Kidney (tissue), 14 donors: ENCODE measurements around the gene PHF11. TPM values are rescaled to one million over a fixed set of nuclear protein-coding genes. Genes with fewer than 3 reads are reported as not detected.
A peak's percentile ranks its signal among the peaks of the same experiment; 100 is the strongest.

Experiments used
- DNase-seq, 5 donors: peaks; one replicate each; pipeline ENCODE4 v3.0.0-alpha.2; 2013 to 2020
- FAIRE-seq: peaks from 2 replicates; lab custom pipeline; 2012; peaks lifted over from hg19 to GRCh38; lab: Jason Lieb, UNC
- H3K27ac ChIP-seq, 2 donors: one replicate each; pipeline ENCODE4 v1.7.0; 2013; ENCODE audit warnings: low read depth in 2 of 2, low read length in 2 of 2, inconsistent platforms in 1 of 2
- H3K27me3 ChIP-seq: one replicate; pipeline ENCODE4 v1.7.1; 2013; ENCODE audit warnings: low read length, inconsistent platforms; ENCODE audit not compliant: control insufficient read depth, insufficient read depth
- H3K36me3 ChIP-seq, 3 donors: one replicate each; pipeline versions ENCODE4 v1.7.0 to v1.7.1; 2013; ENCODE audit warnings: low read length in 3 of 3, control low read depth in 1 of 3, inconsistent platforms in 1 of 3; ENCODE audit not compliant: insufficient read depth in 3 of 3, control insufficient read depth in 2 of 3
- H3K4me1 ChIP-seq, 3 donors: one replicate each; pipeline versions ENCODE4 v1.7.0 to v1.7.1; 2013; ENCODE audit warnings: low read length in 3 of 3, inconsistent platforms in 1 of 3, low read depth in 1 of 3; ENCODE audit not compliant: control insufficient read depth in 2 of 3, insufficient read depth in 2 of 3
- H3K4me3 ChIP-seq, 3 donors: one replicate each; pipeline versions ENCODE4 v1.7.0 to v1.8.1; 2013; ENCODE audit warnings: low read length in 3 of 3, control low read depth in 1 of 3, inconsistent platforms in 1 of 3
- H3K9ac ChIP-seq, 3 donors: one replicate each; pipeline versions ENCODE4 v1.7.0 to v1.7.1; 2013; ENCODE audit warnings: low read length in 3 of 3, control low read depth in 1 of 3, inconsistent platforms in 1 of 3
- H3K9me3 ChIP-seq, 3 donors: one replicate each; pipeline versions ENCODE4 v1.7.0 to v1.7.1; 2013; ENCODE audit warnings: low read length in 3 of 3, control low read depth in 1 of 3, inconsistent platforms in 1 of 3; ENCODE audit not compliant: control insufficient read depth in 2 of 3, insufficient read depth in 1 of 3
- CTCF ChIP-seq: IDR thresholded peaks from 3 replicates; pipeline ENCODE4 v1.5.1; 2012; ENCODE audit warnings: mild to moderate bottlenecking, moderate library complexity, borderline replicate concordance; ENCODE audit not compliant: insufficient read depth; ENCODE audit errors: extremely low read depth
- intact Hi-C: fragments of 100-400 bp; cut with DNase I; formaldehyde crosslinking; loops from one replicate; pipeline ENCODE4 v1.11.1; 2022
- polyA plus RNA-seq: library from polyadenylated mRNA; stranded (reverse); fragments of 350-450 nt; fragmentation: Illumina TruSeq; extraction: RNeasy Lipid Tissue Mini Kit (QIAGEN cat#74804); gene quantifications from one replicate; pipeline ENCODE4 v1.2.3, GENCODE V29; 2014; ENCODE audit warnings: low read depth, low replicate concordance; ENCODE audit not compliant: insufficient read depth
- total RNA-seq: library from RNA; stranded (reverse); fragmentation: NEBNext Ultra II Directional; extraction: Animal tissue kit (Norgen Biotek cat#: 25700); gene quantifications from one replicate; pipeline ENCODE4 v1.2.1, GENCODE V29; 2021
- donor health status: control.
- donor health status: control.
- donor health status: control.
- donor health status: control.
- donor health status: control.
- donor health status: DM: yes; HTN: yes; CAD: no.
- donor health status: Normal renal cell carcinoma (clear cell type).

Gene PHF11
- total and polyA plus RNA-seq, 2 donors from 2014 or later: 50.3 to 57.0 TPM

DNA sequence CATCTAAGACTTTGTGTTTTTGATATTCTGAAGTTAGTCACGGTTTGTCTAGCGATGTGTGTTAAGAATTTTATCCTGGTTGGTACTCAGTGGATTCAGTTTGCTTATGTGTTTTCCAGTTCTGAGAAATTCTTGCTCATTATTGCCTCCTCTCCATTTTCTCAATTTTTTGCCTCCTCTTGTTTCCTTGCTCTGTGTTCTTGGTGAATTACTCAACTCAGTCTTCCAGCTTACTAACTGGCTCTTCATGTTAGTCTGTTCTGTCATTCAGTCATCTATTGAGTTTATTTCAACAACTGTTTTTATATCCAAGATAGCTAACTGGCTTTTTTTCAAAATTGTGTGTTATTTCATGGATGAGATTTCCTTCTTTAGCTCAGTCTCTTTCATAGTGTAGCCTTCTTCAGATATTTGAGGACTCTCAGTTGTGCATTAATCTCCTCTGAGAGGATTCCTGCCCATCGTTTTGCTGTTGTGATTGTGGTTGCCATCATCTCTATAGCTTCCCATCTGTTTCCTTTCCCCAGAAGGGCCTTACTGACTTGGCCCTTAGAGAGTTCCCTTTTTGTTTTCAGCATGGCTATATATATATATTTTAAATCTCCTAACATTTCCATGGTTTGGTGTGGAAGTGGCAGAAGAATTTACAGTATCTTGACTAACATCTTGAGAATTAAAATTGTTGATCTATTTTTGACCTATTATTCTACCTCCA is 45.5 kb upstream of the PHF11 start:
- H3K36me3 ChIP-seq: peaks cover 0 to 6% (median 0%) of the 10 kb centered on the region in 3 donors
- no peak overlapping the region for H3K4me3 ChIP-seq
- no peak overlapping the region for H3K9ac ChIP-seq
- intact Hi-C loops: no loop called here
- FAIRE-seq (no peak), DNase-seq (no peak)
- peaks cover 0 to 10% (median 0%) of the 10 kb centered on the region in 3 donors for H3K4me1 ChIP-seq
- H3K27ac ChIP-seq: no peak overlapping the region
- H3K27me3 ChIP-seq: no peaks in the 10 kb centered on the region
- no peak for TF ChIP-seq CTCF
- H3K9me3 ChIP-seq: no peaks in the 10 kb centered on the region

DNA sequence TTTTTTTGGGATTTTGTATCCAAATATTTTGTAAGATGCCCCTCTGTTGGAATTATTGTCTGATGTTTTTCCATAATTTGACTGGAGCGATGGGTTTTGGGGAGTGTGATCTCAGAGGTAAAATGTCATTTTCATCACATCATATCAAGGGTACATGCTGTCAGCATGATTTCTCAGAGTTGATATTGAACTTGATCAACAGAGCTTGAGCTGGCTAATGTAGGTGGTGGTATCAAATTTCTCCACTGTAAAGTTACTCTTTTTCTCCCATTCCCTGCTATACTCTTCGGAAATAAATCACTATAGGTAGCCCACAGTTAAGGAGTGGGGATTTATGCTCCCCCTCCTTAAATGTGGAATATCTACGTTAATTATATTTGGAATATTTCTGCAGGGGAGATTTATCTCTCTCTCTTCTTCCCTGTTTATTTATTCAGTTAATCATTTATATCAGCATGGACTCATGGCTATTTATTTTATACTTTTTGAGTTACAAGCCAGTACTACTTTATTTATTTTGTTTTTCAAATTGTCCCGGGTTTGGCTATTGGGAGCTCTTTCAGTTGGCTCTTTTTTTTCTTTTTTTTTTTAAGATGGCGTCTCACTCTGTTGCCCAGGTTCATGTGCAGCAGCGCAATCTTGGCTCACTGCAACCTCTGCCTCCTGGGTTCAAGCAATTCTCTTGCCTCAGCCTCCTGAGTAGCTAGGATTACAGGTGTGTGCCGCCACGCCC is 42.9 kb upstream of the PHF11 start:
- no peak for TF ChIP-seq CTCF
- Histone ChIP-seq H3K9ac (no peak overlapping the region), H3K27me3 (no peaks in the 10 kb centered on the region), H3K4me1 (peaks cover 0 to 8% (median 0%) of the 10 kb centered on the region in 3 donors), H3K9me3 (no peaks in the 10 kb centered on the region), H3K36me3 (peaks cover 0 to 6% (median 0%) of the 10 kb centered on the region in 3 donors), H3K27ac (no peak overlapping the region), H3K4me3 (no peak overlapping the region)
- DNase-seq (peak in 1 of 5 donors; percentile 16), FAIRE-seq (no peak)
- intact Hi-C loops: no loop called here

GRCh38 chr13:49453465-49453864 is 42.3 kb upstream of the PHF11 start:
- H3K27ac ChIP-seq: no peak overlapping the region
- TF ChIP-seq CTCF: no peak
- no peaks in the 10 kb centered on the region for H3K27me3 ChIP-seq

More at GRCh38 chr13:49453465-49453864, 42.3 kb upstream of the PHF11 start:
- Histone ChIP-seq H3K4me3 (no peak overlapping the region), H3K9me3 (no peaks in the 10 kb centered on the region), H3K9ac (no peak overlapping the region), H3K4me1 (peaks cover 0 to 4% (median 0%) of the 10 kb centered on the region in 3 donors), H3K36me3 (peaks cover 0 to 6% (median 0%) of the 10 kb centered on the region in 3 donors)
- DNase-seq (no peak), FAIRE-seq (no peak)
- intact Hi-C loops: no loop called here
